Nephron (organoid): Measurements from ENCODE around the gene DDN.
A peak's percentile ranks its signal among the peaks of the same experiment; 100 is the strongest.

Source experiments
- H3K27ac Mint-ChIP-seq, 3 experiments: 2 replicates each; pipeline ENCODE4 v1.8.0; 2020; ENCODE audit warnings: mixed read lengths in 3 of 3, mild to moderate bottlenecking in 2 of 3, moderate library complexity in 1 of 3
- H3K27me3 Mint-ChIP-seq: 2 replicates; pipeline ENCODE4 v1.8.0; 2021; ENCODE audit warnings: low read depth, mild to moderate bottlenecking, moderate library complexity, mixed read lengths
- H3K36me3 Mint-ChIP-seq: 2 replicates; pipeline ENCODE4 v1.8.0; 2020; ENCODE audit warnings: low read depth, mixed read lengths
- H3K4me1 Mint-ChIP-seq: 2 replicates; pipeline ENCODE4 v1.8.0; 2020; ENCODE audit warnings: mixed read lengths
- H3K4me3 Mint-ChIP-seq, 3 experiments: 2 replicates each; pipeline ENCODE4 v1.8.0; 2020; ENCODE audit warnings: mild to moderate bottlenecking in 3 of 3, mixed read lengths in 3 of 3, moderate library complexity in 2 of 3
- H3K9me3 Mint-ChIP-seq: 2 replicates; pipeline ENCODE4 v1.8.0; 2020; ENCODE audit warnings: mixed read lengths
- CTCF ChIP-seq, 3 experiments: fragments of 200-600 bp; sonication (generic); IDR thresholded peaks; one replicate each; pipeline ENCODE4 v1.5.0; 2021; ENCODE audit warnings: antibody characterized with exemption in 3 of 3; ENCODE audit not compliant: unreplicated experiment in 3 of 3

Gene DDN

GRCh38 chr12:49030119-49030518 lies 30.9 kb upstream of the DDN start:
- no peak overlapping the region for H3K4me3 Mint-ChIP-seq
- peaks cover 54% of the 10 kb centered on the region for H3K36me3 Mint-ChIP-seq
- no peaks in the 10 kb centered on the region for H3K9me3 Mint-ChIP-seq
- peaks cover 4% of the 10 kb centered on the region for H3K4me1 Mint-ChIP-seq
- no peaks in the 10 kb centered on the region for H3K27me3 Mint-ChIP-seq
- no peak for TF ChIP-seq CTCF (IDR thresholded peaks at IDR 0.05; ENCODE audit: unreplicated experiment in 3 of 3)
- H3K27ac Mint-ChIP-seq, result no peak overlapping the region

- H3K9me3 Mint-ChIP-seq, result no peaks in the 10 kb centered on the region
These were observed 29.6 kb upstream of the DDN start for GRCh38 chr12:49028666-49029275.

DNA sequence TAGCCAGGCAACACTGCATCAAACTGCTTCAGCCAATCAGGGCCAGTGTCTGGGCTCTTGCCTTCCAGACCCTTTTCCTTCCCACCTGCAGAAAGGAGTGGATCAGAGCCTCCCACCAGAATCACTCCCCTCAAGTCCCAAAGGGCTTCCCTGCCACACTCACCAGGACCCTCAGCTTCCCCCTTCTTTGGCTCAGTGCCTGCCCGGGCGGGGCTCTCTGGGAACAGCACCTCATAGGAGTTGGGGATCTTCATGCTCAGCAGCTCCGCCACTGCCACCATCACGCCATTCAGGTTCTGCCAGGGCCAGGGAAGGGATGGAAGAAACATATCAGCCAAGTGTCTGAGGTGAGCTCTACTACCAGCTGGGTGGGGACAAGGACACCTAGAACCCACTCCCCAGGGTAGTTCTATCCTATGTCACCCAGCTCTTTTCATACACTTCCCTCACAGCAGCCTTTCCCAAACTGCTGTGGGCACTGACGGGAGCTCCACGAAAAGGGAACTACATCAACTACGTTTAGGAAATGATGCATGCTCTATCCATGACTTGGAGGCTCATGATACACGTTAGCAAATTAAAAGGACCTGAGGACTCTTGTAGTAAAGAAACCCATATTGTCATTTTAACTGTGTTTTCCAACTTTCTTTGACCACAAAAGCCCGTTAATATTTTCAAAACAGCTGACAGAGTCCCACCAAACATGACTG lies 28.8 kb upstream of the DDN start:
- Mint-ChIP-seq H3K4me3 (no peak overlapping the region), H3K36me3 (peaks cover 51% of the 10 kb centered on the region), H3K27me3 (no peaks in the 10 kb centered on the region), H3K27ac (no peak overlapping the region), H3K4me1 (no peaks in the 10 kb centered on the region), H3K9me3 (no peaks in the 10 kb centered on the region)
- no peak for TF ChIP-seq CTCF (IDR thresholded peaks at IDR 0.05; ENCODE audit: unreplicated experiment in 3 of 3)

More at GRCh38 chr12:49028666-49029275, 29.6 kb upstream of the DDN start:
- TF ChIP-seq CTCF (IDR thresholded peaks at IDR 0.05; ENCODE audit: unreplicated experiment in 3 of 3), result no peak
- H3K36me3 Mint-ChIP-seq, result peaks cover 47% of the 10 kb centered on the region
- H3K27ac Mint-ChIP-seq, result no peak overlapping the region
- H3K4me3 Mint-ChIP-seq, result no peak overlapping the region
- peaks cover 1% of the 10 kb centered on the region for H3K4me1 Mint-ChIP-seq
- no peaks in the 10 kb centered on the region for H3K27me3 Mint-ChIP-seq

GRCh38 chr12:49026678-49027480 lies 27.7 kb upstream of the DDN start:
- Mint-ChIP-seq H3K27ac (no peak overlapping the region), H3K4me1 (no peaks in the 10 kb centered on the region), H3K27me3 (no peaks in the 10 kb centered on the region), H3K4me3 (no peak overlapping the region), H3K9me3 (no peaks in the 10 kb centered on the region), H3K36me3 (peaks cover 63% of the 10 kb centered on the region)
- TF ChIP-seq CTCF (IDR thresholded peaks at IDR 0.05; ENCODE audit: unreplicated experiment in 3 of 3), result no peak

GRCh38 chr12:49026101-49026500 lies 26.9 kb upstream of the DDN start:
- H3K4me1 Mint-ChIP-seq, result no peaks in the 10 kb centered on the region
- H3K4me3 Mint-ChIP-seq, result no peak overlapping the region
- H3K36me3 Mint-ChIP-seq, result peaks cover 64% of the 10 kb centered on the region
- H3K27me3 Mint-ChIP-seq, result no peaks in the 10 kb centered on the region
- no peaks in the 10 kb centered on the region for H3K9me3 Mint-ChIP-seq
- no peak for TF ChIP-seq CTCF (IDR thresholded peaks at IDR 0.05; ENCODE audit: unreplicated experiment in 3 of 3)
- H3K27ac Mint-ChIP-seq, result peak overlapping the region in 1 of 3 experiments; percentile 2
